ENCODE results near the gene TMEM45A.
"Not testable (repeated sequence)": the region's sequence is repeated elsewhere in the genome, so short reads cannot be mapped to it uniquely, and the experiment has no call there.

TMEM45A gene

GRCh38 chr3:100580147-100580546 lies 87.7 kb downstream of the TMEM45A start:
- no peak for DNase-seq

- no peak for DNase-seq
These were observed 89.2 kb downstream of the TMEM45A start for GRCh38 chr3:100581650-100582049.

- not testable (repeated sequence) for DNase-seq
These were observed 89.7 kb downstream of the TMEM45A start for GRCh38 chr3:100582157-100582556.

GRCh38 chr3:100584101-100584660 lies 91.8 kb downstream of the TMEM45A start:
- DNase-seq, result no peak

- no peak for DNase-seq
These were observed 94.4 kb downstream of the TMEM45A start for GRCh38 chr3:100586832-100587231.

GRCh38 chr3:100588251-100588650 lies 95.8 kb downstream of the TMEM45A start:
- no peak for DNase-seq

- DNase-seq, result peak; percentile 92
These were observed 97.9 kb downstream of the TMEM45A start for GRCh38 chr3:100590114-100590839.

- DNase-seq, result no peak
These were observed 98.4 kb downstream of the TMEM45A start for GRCh38 chr3:100590840-100591147.

- DNase-seq, result no peak
These were observed 99.0 kb downstream of the TMEM45A start for GRCh38 chr3:100591411-100591810.

- no peak for DNase-seq
These were observed 108.0 kb downstream of the TMEM45A start for GRCh38 chr3:100600181-100601042.

- no peak for DNase-seq
These were observed 110.4 kb downstream of the TMEM45A start for GRCh38 chr3:100602506-100603444.

- no peak for DNase-seq
These were observed 111.0 kb downstream of the TMEM45A start for GRCh38 chr3:100603469-100603868.

GRCh38 chr3:100605358-100605757 lies 112.9 kb downstream of the TMEM45A start:
- DNase-seq, result no peak

- DNase-seq, result no peak
These were observed 114.6 kb downstream of the TMEM45A start for GRCh38 chr3:100606894-100607512.

- DNase-seq, result no peak
These were observed 116.9 kb downstream of the TMEM45A start, which contains the start of gene ADGRG7 for GRCh38 chr3:100609305-100609704. TSS of gene ADGRG7 (plus strand) at chr3:100609601. CDS start at chr3:100609857, 256 bp downstream.

GRCh38 chr3:100609963-100610362 lies 117.5 kb downstream of the TMEM45A start:
- DNase-seq, result no peak

GRCh38 chr3:100611221-100611620 lies 118.8 kb downstream of the TMEM45A start:
- no peak for DNase-seq

- no peak for DNase-seq
These were observed 121.4 kb downstream of the TMEM45A start for GRCh38 chr3:100613721-100614390.

- DNase-seq, result no peak
These were observed 122.5 kb downstream of the TMEM45A start for GRCh38 chr3:100614941-100615340.

- no peak for DNase-seq
These were observed 123.3 kb downstream of the TMEM45A start for GRCh38 chr3:100615684-100616083.

GRCh38 chr3:100621251-100621650 lies 128.8 kb downstream of the TMEM45A start:
- DNase-seq, result no peak

All from eye (tissue), 1 donor.